Endodermal cell (in vitro differentiated cells): ENCODE measurements around the gene PHLDA1. TPM values are rescaled to one million over a fixed set of nuclear protein-coding genes. Genes with fewer than 3 reads are reported as not detected.

Source experiments
- DNase-seq: peaks from one replicate; pipeline ENCODE4 v3.0.0-alpha.2; 2017
- H3K27ac ChIP-seq: 2 replicates; pipeline ENCODE4 v1.5.1; 2013; ENCODE audit warnings: mild to moderate bottlenecking, low read depth, low read length, moderate library complexity
- H3K27me3 ChIP-seq: 2 replicates; pipeline ENCODE4 v1.6.1; 2013; ENCODE audit warnings: mild to moderate bottlenecking, low read length, moderate library complexity; ENCODE audit not compliant: insufficient read depth, control insufficient read depth, poor library complexity, severe bottlenecking
- H3K36me3 ChIP-seq: 2 replicates; pipeline ENCODE4 v1.7.0; 2013; ENCODE audit warnings: mild to moderate bottlenecking, low read length, moderate library complexity; ENCODE audit not compliant: control insufficient read depth, insufficient read depth
- H3K4me1 ChIP-seq: one replicate; pipeline ENCODE4 v1.7.0; 2013; ENCODE audit warnings: low read length; ENCODE audit not compliant: control insufficient read depth, insufficient read depth
- H3K4me3 ChIP-seq: 2 replicates; pipeline ENCODE4 v1.5.1; 2013; ENCODE audit warnings: mild to moderate bottlenecking, low read length, moderate library complexity
- H3K9ac ChIP-seq: 2 replicates; pipeline ENCODE4 v1.6.1; 2013; ENCODE audit warnings: mild to moderate bottlenecking, low read length, moderate library complexity; ENCODE audit not compliant: poor library complexity, severe bottlenecking; ENCODE audit errors: extremely low read depth
- H3K9me3 ChIP-seq: 2 replicates; pipeline ENCODE4 v1.6.1; 2013; ENCODE audit warnings: mild to moderate bottlenecking, low read length, moderate library complexity; ENCODE audit not compliant: control insufficient read depth
- H3K27ac Mint-ChIP-seq: 2 replicates; pipeline ENCODE4 v1.8.0; 2020; ENCODE audit warnings: mixed read lengths
- H3K27me3 Mint-ChIP-seq: 2 replicates; pipeline ENCODE4 v1.8.0; 2021; ENCODE audit warnings: mild to moderate bottlenecking, mixed read lengths; ENCODE audit not compliant: insufficient read depth
- H3K36me3 Mint-ChIP-seq: 2 replicates; pipeline ENCODE4 v1.8.0; 2020; ENCODE audit warnings: low read depth, mixed read lengths
- H3K4me1 Mint-ChIP-seq: 2 replicates; pipeline ENCODE4 v1.8.0; 2020; ENCODE audit warnings: mixed read lengths
- H3K4me3 Mint-ChIP-seq: 2 replicates; pipeline ENCODE4 v1.8.0; 2020; ENCODE audit warnings: mild to moderate bottlenecking, moderate library complexity, mixed read lengths
- H3K9me3 Mint-ChIP-seq: 2 replicates; pipeline ENCODE4 v1.8.0; 2020; ENCODE audit warnings: mild to moderate bottlenecking, mixed read lengths
- WGBS, 2 experiments: methylation state at CpG; one replicate each; pipeline versions ENCODE4 v1.1.5 to v1.1.7; 2013; ENCODE audit warnings: missing lambda C conversion rate in 2 of 2, mixed read lengths in 1 of 2; ENCODE audit not compliant: insufficient coverage in 1 of 2, insufficient read length in 1 of 2; 5-methylcytosine and 5-hydroxymethylcytosine counted together
- total RNA-seq, 2 donors: library from RNA; stranded (reverse); fragmentation: NEBNext Ultra II Directional in 1 of 2; extraction: Animal tissue kit (Norgen Biotek cat#: 25700) in 1 of 2; gene quantifications; 2 replicates in 1 of 2; 3 replicates in 1 of 2; pipeline ENCODE4 v1.2.1, GENCODE V29; 2021
- TF ChIP-seq, protein P1 (sequence below): fragments of 200-600 bp; sonication (generic); conservative IDR thresholded peaks from 2 replicates; pipeline ENCODE4 v1.5.0; 2021; ENCODE audit warnings: antibody characterized with exemption, mild to moderate bottlenecking

Gene PHLDA1
- total RNA-seq, 2 donors from 2014 or later = 3.7 to 16.2 TPM

DNA sequence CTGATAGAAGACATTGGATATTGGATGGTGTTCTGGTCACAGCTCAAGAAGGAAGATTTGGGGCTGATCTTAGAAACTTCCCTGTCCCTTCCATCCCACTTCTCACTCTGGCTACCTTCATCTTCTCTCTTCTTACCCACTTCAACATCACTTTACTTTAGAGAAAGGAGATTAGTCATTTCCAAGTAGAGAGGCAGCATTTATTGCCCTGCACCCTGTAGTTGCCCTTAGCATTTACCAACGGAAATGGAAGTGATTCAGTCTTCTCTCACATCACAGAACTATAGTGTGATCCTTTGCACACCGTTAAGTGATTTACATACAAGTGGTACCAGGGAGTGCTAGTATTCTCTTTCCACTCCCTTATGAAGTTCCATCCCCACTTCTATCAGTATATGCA lies 52.4 kb downstream of the PHLDA1 start:
- H3K27ac Mint-ChIP-seq = no peak overlapping the region
- no peak for DNase-seq
- Histone ChIP-seq H3K36me3 (no peaks in the 10 kb centered on the region), H3K4me3 (no peak overlapping the region), H3K27me3 (no peaks in the 10 kb centered on the region), H3K4me1 (peaks cover 12% of the 10 kb centered on the region), H3K9me3 (no peaks in the 10 kb centered on the region), H3K9ac (no peak overlapping the region), H3K27ac (no peak overlapping the region)
- no peaks in the 10 kb centered on the region for H3K36me3 Mint-ChIP-seq
- no peaks in the 10 kb centered on the region for H3K9me3 Mint-ChIP-seq
- no peaks in the 10 kb centered on the region for H3K27me3 Mint-ChIP-seq
- TF ChIP-seq, protein P1, sequence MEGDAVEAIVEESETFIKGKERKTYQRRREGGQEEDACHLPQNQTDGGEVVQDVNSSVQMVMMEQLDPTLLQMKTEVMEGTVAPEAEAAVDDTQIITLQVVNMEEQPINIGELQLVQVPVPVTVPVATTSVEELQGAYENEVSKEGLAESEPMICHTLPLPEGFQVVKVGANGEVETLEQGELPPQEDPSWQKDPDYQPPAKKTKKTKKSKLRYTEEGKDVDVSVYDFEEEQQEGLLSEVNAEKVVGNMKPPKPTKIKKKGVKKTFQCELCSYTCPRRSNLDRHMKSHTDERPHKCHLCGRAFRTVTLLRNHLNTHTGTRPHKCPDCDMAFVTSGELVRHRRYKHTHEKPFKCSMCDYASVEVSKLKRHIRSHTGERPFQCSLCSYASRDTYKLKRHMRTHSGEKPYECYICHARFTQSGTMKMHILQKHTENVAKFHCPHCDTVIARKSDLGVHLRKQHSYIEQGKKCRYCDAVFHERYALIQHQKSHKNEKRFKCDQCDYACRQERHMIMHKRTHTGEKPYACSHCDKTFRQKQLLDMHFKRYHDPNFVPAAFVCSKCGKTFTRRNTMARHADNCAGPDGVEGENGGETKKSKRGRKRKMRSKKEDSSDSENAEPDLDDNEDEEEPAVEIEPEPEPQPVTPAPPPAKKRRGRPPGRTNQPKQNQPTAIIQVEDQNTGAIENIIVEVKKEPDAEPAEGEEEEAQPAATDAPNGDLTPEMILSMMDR = no peak
- H3K4me3 Mint-ChIP-seq = no peak overlapping the region
- WGBS, 2 experiments = 75 to 77% methylated on average over 1 to 2 of the region's 2 CpGs
- peaks cover 29% of the 10 kb centered on the region for H3K4me1 Mint-ChIP-seq

DNA sequence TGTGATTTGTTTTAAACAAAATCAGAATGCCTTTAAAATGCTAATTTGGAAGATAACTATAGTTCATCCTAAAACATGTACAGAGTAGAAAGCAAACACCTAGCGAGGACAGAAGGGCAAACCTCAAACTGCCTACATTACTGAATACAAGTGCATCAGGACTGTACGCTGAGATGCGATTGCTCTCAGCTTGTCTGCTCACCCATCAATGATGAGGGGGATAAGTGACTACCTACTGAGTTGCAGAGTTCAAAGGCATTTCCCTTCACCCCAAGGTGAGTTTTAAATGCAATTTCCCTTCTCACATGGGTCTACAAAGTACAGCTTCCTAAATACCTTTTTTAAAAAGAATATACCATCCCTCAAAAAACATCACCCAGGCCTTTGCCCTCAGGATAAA lies 52.9 kb downstream of the PHLDA1 start:
- Histone ChIP-seq H3K4me1 (peaks cover 13% of the 10 kb centered on the region), H3K27ac (peak overlapping the region; percentile 80), H3K9ac (no peak overlapping the region), H3K9me3 (no peaks in the 10 kb centered on the region), H3K27me3 (no peaks in the 10 kb centered on the region), H3K36me3 (no peaks in the 10 kb centered on the region), H3K4me3 (no peak overlapping the region)
- DNase-seq = no peak
- H3K4me3 Mint-ChIP-seq = no peak overlapping the region
- no peak overlapping the region for H3K27ac Mint-ChIP-seq
- H3K9me3 Mint-ChIP-seq = no peaks in the 10 kb centered on the region
- peaks cover 31% of the 10 kb centered on the region for H3K4me1 Mint-ChIP-seq
- H3K36me3 Mint-ChIP-seq = no peaks in the 10 kb centered on the region
- TF ChIP-seq, protein P1 = no peak
- no peaks in the 10 kb centered on the region for H3K27me3 Mint-ChIP-seq
- WGBS, 2 experiments = 74 to 100% methylated on average over 3 of the region's 3 CpGs

DNA sequence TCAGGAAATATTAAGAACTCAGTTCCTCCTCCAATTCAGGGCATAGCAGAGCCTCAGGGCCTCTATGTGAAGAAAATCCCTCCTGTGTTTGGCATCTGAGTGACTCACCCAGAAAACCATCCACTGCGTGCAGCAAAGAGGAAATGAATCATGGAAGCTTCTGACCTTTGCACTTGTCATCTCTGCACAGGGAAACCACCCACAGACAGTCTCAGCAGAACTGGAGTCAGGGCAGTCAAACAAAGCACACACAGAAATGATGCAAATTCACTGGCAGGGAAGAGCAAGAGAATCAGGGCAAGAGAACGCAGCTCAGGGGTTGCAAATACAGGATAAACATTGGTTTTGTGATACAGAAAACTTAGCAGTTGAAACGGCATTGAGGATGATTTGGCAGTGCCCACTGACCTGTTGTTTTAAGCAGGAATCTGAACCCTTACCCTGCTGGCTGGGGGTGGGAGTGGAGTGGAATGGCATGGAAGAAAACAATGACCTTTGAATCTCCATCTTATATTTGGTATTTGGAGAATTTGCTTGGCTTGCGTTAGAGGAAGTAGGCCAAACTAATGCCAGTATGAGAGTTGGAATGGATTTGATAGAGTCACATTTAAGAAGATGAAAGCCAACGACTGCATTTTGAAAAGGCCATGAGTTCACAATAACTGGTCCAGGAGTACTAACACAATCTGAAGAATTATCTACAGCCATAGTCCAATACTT lies 53.5 kb downstream of the PHLDA1 start:
- Histone ChIP-seq H3K9ac (no peak overlapping the region), H3K36me3 (no peaks in the 10 kb centered on the region), H3K4me1 (peaks cover 13% of the 10 kb centered on the region), H3K4me3 (no peak overlapping the region), H3K9me3 (no peaks in the 10 kb centered on the region), H3K27ac (peak overlapping the region; percentile 80), H3K27me3 (no peaks in the 10 kb centered on the region)
- no peaks in the 10 kb centered on the region for H3K9me3 Mint-ChIP-seq
- TF ChIP-seq, protein P1 = no peak
- H3K27me3 Mint-ChIP-seq = no peaks in the 10 kb centered on the region
- H3K27ac Mint-ChIP-seq = no peak overlapping the region
- DNase-seq = peak; percentile 67
- WGBS, 2 experiments = 56 to 67% methylated on average over 4 to 5 of the region's 5 CpGs
- H3K4me1 Mint-ChIP-seq = peaks cover 31% of the 10 kb centered on the region
- no peak overlapping the region for H3K4me3 Mint-ChIP-seq
- no peaks in the 10 kb centered on the region for H3K36me3 Mint-ChIP-seq
